HG02840 (cell line): ENCODE measurements around the gene POLL.
"Not testable (repeated sequence)": the region's sequence is repeated elsewhere in the genome, so short reads cannot be mapped to it uniquely, and the experiment has no call there.

Source experiments
- ATAC-seq: cut with Tn5 transposase; IDR thresholded peaks from one replicate; pipeline ENCODE4 v1.9.1; 2021; ENCODE audit warnings: mild to moderate bottlenecking, moderate library complexity, moderate number of reproducible peaks; ENCODE audit not compliant: unreplicated experiment, low FRiP score

The POLL gene

DNA sequence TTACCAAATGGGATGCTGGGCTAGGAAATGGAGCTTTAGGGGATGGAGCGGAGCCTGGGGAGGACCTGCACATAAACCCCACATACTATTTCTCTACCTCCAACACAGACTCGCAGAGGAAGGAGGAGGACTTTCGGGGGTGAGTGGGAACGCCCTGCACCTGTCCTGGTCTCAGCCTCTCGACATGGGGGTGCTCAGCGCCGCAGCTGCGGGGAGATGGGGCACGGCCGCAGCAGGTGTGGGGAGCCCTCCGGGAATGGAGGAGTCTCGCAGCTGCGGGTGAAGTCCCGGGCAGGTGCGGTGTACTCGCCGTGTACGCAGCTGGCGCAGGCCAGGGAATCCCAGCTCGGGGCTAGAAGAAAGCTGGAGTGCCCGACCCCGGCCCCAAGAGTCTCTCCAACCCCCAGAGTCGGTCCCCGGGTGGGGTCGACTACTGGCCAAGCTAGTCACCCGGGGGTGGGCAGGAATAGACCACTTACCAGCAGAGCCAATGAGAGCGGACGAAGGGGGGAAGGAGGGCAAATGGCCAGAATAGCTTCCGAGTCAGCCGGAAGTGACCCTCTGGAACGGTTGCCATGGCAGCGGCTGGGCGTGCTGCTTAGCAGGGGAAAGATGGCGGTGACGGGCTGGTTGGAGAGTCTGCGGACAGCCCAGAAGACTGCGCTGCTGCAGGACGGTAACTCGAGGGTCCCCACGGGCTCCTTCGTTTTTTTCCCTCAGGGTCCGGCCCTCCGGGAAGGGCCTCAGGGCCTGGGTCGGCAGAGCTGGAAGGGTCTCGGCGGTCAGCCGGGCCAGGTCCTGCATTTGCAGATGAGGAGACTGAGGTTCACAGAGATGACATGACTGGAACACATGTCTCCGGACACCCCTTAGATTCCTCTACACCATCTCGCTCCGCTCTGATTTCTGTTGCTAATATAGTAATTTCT is at the start of gene POLL, which contains the start of gene DPCD:
Gene POLL (minus strand): TSS at position 533 of the 929 bp plus-strand sequence. CDS start 897 bp downstream, outside the sequence.
Gene DPCD (plus strand): TSS at position 597 of the 929 bp plus-strand sequence. CDS start 16 bp downstream, at position 613.
- peak; percentile 94 for ATAC-seq

DNA sequence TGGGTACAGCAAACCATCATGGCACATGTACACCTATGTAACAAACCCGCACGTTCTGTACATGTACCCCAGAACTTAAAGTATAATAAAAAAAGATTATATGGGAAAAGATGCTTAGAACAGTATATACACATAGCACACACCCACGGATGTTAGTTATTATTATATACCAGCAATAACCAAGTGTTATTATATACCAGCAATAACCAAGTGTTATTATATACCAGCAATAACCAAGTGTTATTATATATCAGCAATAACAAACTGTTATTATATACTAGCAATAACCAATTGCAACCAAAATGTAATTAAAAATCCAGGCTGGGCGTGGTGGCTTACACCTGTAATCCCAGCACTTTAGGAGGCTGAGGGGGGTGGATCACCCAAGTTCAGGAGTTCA is 45.5 kb upstream of the POLL start:
- not testable (repeated sequence) for ATAC-seq

DNA sequence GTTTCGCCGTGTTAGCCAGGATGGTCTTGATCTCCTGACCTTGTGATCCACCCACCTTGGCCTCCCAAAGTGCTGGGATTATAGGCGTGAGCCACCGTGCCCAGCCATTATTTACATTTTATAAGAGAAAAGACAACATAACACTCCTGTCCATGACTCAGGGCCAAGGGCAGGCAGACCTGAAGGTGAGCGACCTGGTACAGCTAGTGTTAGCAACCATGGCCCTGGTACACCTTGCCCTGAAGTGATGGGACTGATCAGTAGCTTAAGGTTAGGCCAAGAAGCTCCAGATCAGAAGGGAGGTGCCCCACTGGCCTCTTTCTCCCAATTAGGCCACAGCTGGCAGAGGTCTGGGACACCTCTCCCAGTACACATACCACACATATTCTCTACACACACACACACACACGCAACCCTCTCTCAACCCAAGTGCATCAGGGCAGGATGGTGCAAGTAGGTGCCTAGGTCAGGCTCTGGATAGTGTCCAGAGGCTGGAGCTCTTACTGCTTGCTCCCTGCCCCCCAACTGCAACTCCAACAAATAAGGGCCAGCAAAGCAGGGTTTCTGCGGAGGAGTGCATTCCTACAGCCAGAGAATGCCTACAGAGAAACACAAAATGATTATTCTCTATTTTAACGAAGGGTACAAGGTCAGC is 43.9 kb upstream of the POLL start:
- no peak for ATAC-seq

DNA sequence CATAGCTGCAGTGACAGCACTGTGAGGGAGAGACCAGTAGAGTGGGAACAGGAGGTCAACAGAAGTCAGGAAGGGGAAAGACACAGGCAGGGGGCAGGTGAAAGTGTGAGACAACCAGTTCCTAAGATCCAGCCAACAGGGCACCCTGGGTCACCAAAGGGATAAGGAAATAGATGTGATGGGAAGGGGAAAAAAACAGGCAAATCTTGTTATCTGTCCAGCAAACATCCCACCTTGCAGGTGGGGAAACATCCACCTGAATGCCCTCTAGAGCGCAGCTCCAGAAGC is 42.5 kb upstream of the POLL start:
- ATAC-seq = no peak

DNA sequence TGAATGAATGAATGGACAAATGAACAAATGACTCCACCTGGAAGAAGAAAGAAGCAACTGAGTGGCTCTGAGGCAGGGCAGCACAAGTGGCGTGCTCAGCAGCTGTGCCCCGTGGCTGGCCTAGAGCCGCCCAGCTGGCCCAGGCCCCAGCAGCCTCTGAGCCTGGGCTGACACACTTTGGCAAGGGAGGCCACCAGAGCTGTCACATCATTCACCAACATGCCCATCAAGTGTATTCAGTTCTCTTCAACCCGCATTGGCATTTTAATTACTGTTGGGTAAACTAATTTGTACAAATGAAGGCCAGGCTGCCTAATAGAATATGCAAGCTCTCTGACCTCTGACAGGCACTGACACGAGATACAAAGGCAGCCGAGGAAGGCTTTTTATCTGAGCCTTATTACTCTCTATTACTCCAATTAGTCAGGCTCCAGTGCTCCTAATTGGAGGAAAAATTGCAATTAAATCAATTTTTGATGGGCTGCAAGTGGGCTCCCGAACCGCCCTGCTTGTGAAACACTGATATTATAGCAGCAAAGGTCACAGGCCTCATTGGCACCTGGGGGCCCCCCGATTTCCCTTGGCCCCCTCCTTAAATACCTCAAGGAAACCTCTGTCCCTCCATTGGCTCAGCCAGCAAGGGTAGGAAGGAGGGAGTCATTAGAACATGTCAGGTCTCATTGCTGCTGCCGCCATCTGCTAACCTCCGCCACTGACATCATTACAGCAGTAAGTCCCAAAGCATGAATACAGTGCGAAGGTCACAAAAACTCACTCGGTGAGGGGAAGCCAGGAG is 42.0 kb upstream of the POLL start:
- no peak for ATAC-seq

- no peak for ATAC-seq
Observed at GRCh38 chr10:101625821-101626412, 37.9 kb upstream of the POLL start.

- no peak for ATAC-seq
Observed at GRCh38 chr10:101624526-101625102, 36.6 kb upstream of the POLL start.

GRCh38 chr10:101623528-101623927 is 35.5 kb upstream of the POLL start:
- ATAC-seq = no peak

DNA sequence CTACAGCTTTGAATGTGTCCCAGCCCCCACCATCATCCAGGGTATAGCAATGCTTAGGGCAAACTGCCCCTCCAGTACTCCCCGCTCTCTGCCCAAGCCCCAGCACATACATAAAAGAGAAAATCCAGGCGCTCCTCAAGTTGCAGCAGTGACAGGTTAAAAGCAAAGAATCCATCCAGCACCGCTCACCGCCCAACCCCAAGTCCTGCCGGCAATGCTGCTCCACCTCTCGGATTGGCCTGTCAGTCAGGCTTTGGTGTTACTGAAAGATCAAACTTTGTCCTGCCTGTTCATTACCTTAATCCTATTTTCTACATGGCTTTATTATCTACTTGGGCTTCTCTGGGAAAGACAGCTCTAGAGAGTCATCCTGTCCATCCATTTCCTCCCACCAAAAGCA is 31.9 kb upstream of the POLL start:
- ATAC-seq = no peak

- ATAC-seq = no peak
Observed at GRCh38 chr10:101618871-101619270, 30.8 kb upstream of the POLL start.

- no peak for ATAC-seq
Observed at GRCh38 chr10:101617824-101618568, 29.9 kb upstream of the POLL start.

- ATAC-seq = no peak
Observed at GRCh38 chr10:101617102-101617823, 29.2 kb upstream of the POLL start.

DNA sequence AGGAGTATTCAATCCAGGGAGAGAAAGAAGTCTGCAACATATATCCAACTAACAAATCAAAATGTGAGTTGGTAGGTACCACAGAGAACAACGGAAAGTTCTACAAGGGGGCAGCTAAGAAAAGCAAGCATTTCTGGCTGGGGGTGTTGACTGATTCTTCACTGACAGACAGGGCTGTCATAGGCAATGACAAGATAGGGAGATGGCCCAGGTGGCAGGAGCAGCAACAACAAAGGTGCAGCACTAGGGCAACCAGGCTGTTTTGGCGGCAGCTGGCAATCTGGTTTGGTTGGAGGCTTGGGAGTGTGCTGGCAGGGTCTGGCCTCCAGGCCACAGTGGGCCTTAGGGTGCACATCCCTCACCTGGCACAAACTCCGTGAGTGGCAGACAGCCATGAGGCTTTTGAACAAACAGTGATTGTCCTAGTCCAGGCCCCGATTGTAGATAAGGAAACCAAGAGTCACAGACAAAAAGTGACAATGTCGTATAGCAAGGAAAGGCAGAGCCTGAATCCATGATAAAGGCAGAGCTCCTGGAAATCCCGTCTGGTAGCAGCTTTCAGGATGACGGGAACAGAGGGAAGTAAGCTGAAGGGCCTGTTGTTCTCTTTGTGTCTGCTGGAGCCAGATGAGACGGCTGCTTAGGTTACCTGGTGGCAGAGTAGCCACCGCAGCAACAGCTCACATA is 28.5 kb upstream of the POLL start:
- ATAC-seq = no peak

GRCh38 chr10:101615525-101616116 is 27.6 kb upstream of the POLL start:
- ATAC-seq = no peak

DNA sequence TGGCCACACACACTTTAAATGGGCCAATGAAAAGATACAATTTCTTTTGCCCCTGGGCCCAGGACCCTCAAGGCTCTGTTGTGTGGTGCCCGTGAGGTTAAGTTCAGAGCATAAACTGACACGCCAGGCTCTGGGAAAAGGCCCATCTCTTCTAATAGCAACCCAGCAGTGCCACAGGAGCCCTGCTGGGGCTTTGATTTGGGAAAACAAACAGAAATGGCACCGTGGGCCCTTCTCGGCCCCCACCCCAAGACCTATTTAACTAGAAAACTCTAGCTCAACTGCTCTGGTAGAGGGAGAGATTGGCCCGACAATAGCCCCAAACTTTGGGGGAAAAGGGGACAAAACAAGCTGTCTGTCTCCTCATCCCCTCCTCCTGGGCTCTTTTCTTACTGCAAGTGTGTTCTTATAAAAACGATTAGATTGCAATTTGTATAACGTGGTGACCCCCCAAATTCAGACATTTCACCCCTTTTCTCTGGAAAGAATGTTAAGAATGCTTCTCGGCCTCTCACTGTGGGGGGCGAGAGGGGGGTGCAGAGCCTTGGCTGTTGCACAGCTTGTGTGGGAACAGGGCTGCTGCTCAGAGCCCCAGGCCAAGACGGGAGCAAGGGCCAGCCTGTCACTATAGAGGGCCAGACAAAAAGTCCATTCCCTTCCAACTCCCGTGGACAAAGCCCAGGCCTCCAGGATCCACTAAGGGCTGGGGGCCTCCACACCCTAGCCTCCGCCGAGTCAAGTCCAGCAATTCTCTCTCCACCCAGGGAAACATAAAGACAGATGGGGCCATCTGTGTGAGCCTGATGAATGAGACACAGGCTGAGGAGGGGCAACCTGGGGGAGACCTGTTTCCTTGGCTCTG is 26.8 kb upstream of the POLL start:
- no peak for ATAC-seq

GRCh38 chr10:101613646-101614045 is 25.6 kb upstream of the POLL start:
- no peak for ATAC-seq

DNA sequence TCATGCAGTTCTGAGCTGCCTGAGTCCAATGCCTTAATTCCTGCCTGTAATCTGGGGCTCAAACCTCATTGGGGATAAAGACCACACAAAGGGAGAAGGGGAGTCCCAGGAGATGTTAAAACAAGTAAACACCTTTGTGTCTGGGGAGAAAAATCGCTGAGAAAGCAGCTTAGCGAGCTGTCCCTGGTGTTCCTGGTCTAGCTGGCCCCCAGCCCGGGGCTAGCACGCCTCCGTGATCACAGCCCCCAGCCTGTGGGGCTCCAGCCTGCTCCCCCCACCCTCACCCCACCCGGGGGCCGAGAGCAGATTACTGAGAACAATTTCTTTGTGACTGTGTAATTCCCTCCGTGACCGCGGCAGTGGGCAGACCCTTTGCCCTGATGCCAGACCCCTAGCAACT is 24.8 kb upstream of the POLL start:
- no peak for ATAC-seq
